ENCODE data around the gene LYPD3. TPM values are rescaled to one million over a fixed set of nuclear protein-coding genes. Genes with fewer than 3 reads are reported as not detected.

Gene LYPD3
- total and polyA plus RNA-seq, 4 donors = 0.20 to 2.1 (median 1.2) TPM

- WGBS (ENCODE audit: insufficient coverage) = 3% methylated on average over 63 of the region's 64 CpGs
- peak; percentile 66 to 97 (median 83) for DNase-seq (ENCODE audit: low read depth in 4 of 6, low spot score in 6 of 6)
- peak overlapping the region; percentile 76 for H3K4me3 ChIP-seq (ENCODE audit: low read depth, low read length)
- H3K9me3 ChIP-seq (ENCODE audit: control insufficient read depth, insufficient read depth, low read length) = no peaks in the 10 kb centered on the region
- H3K4me1 ChIP-seq (ENCODE audit: control insufficient read depth, insufficient read depth, low read length) = peaks cover 37% of the 10 kb centered on the region
- H3K27ac ChIP-seq (ENCODE audit: low read depth, low read length) = peak overlapping the region; percentile 82
- peaks cover 19% of the 10 kb centered on the region for H3K36me3 ChIP-seq (ENCODE audit: control insufficient read depth, insufficient read depth, low read length)
- peaks cover 6% of the 10 kb centered on the region for H3K27me3 ChIP-seq (ENCODE audit: control insufficient read depth, insufficient read depth, low read length)
Measured at GRCh38 chr19:43503501-43504425, 38.4 kb upstream of the LYPD3 start.

- peaks cover 39% of the 10 kb centered on the region for H3K4me1 ChIP-seq (ENCODE audit: control insufficient read depth, insufficient read depth, low read length)
- no peak overlapping the region for H3K27ac ChIP-seq (ENCODE audit: low read depth, low read length)
Measured at GRCh38 chr19:43502419-43502976, 37.1 kb upstream of the LYPD3 start.

GRCh38 chr19:43501661-43502418 lies 36.4 kb upstream of the LYPD3 start:
- Histone ChIP-seq H3K27ac (ENCODE audit: low read depth, low read length) (no peak overlapping the region), H3K4me3 (ENCODE audit: low read depth, low read length) (peak overlapping the region; percentile 18), H3K4me1 (ENCODE audit: control insufficient read depth, insufficient read depth, low read length) (peaks cover 39% of the 10 kb centered on the region), H3K27me3 (ENCODE audit: control insufficient read depth, insufficient read depth, low read length) (peaks cover 6% of the 10 kb centered on the region), H3K9me3 (ENCODE audit: control insufficient read depth, insufficient read depth, low read length) (no peaks in the 10 kb centered on the region), H3K36me3 (ENCODE audit: control insufficient read depth, insufficient read depth, low read length) (peaks cover 19% of the 10 kb centered on the region)
- WGBS (ENCODE audit: insufficient coverage) = 29% methylated on average over 25 of the region's 43 CpGs
- DNase-seq (ENCODE audit: low read depth in 4 of 6, low spot score in 6 of 6) = peak in 2 of 6 donors; percentile 41 to 46

More at GRCh38 chr19:43502419-43502976, 37.1 kb upstream of the LYPD3 start:
- Histone ChIP-seq H3K9me3 (ENCODE audit: control insufficient read depth, insufficient read depth, low read length) (no peaks in the 10 kb centered on the region), H3K4me3 (ENCODE audit: low read depth, low read length) (no peak overlapping the region), H3K36me3 (ENCODE audit: control insufficient read depth, insufficient read depth, low read length) (peaks cover 17% of the 10 kb centered on the region), H3K27me3 (ENCODE audit: control insufficient read depth, insufficient read depth, low read length) (peaks cover 6% of the 10 kb centered on the region)
- 62% methylated on average over 15 of the region's 23 CpGs for WGBS (ENCODE audit: insufficient coverage)
- DNase-seq (ENCODE audit: low read depth in 4 of 6, low spot score in 6 of 6) = no peak

- DNase-seq (ENCODE audit: low read depth in 4 of 6, low spot score in 6 of 6) = no peak
- Histone ChIP-seq H3K4me3 (ENCODE audit: low read depth, low read length) (no peak overlapping the region), H3K4me1 (ENCODE audit: control insufficient read depth, insufficient read depth, low read length) (peaks cover 28% of the 10 kb centered on the region), H3K27me3 (ENCODE audit: control insufficient read depth, insufficient read depth, low read length) (peaks cover 6% of the 10 kb centered on the region), H3K36me3 (ENCODE audit: control insufficient read depth, insufficient read depth, low read length) (peaks cover 30% of the 10 kb centered on the region), H3K9me3 (ENCODE audit: control insufficient read depth, insufficient read depth, low read length) (no peaks in the 10 kb centered on the region), H3K27ac (ENCODE audit: low read depth, low read length) (no peak overlapping the region)
- 91% methylated on average over 3 of the region's 3 CpGs for WGBS (ENCODE audit: insufficient coverage)
Measured at GRCh38 chr19:43499042-43499441, 33.6 kb upstream of the LYPD3 start.

GRCh38 chr19:43498233-43498842 lies 32.9 kb upstream of the LYPD3 start:
- WGBS (ENCODE audit: insufficient coverage) = 63% methylated on average over 4 of the region's 5 CpGs
- Histone ChIP-seq H3K4me1 (ENCODE audit: control insufficient read depth, insufficient read depth, low read length) (peaks cover 22% of the 10 kb centered on the region), H3K27me3 (ENCODE audit: control insufficient read depth, insufficient read depth, low read length) (peaks cover 4% of the 10 kb centered on the region), H3K9me3 (ENCODE audit: control insufficient read depth, insufficient read depth, low read length) (no peaks in the 10 kb centered on the region), H3K36me3 (ENCODE audit: control insufficient read depth, insufficient read depth, low read length) (peaks cover 30% of the 10 kb centered on the region), H3K4me3 (ENCODE audit: low read depth, low read length) (no peak overlapping the region), H3K27ac (ENCODE audit: low read depth, low read length) (no peak overlapping the region)
- DNase-seq (ENCODE audit: low read depth in 4 of 6, low spot score in 6 of 6) = peak in 1 of 6 donors; percentile 35

- H3K4me3 ChIP-seq (ENCODE audit: low read depth, low read length) = no peak overlapping the region
- WGBS (ENCODE audit: insufficient coverage) = 97% methylated on average over 7 of the region's 7 CpGs
- H3K27ac ChIP-seq (ENCODE audit: low read depth, low read length) = no peak overlapping the region
Measured at GRCh38 chr19:43496960-43497359, 31.6 kb upstream of the LYPD3 start.

GRCh38 chr19:43495082-43495481 lies 29.7 kb upstream of the LYPD3 start:
- no peak for DNase-seq (ENCODE audit: low read depth in 4 of 6, low spot score in 6 of 6)
- WGBS (ENCODE audit: insufficient coverage) = 75% methylated on average over 7 of the region's 8 CpGs

More at GRCh38 chr19:43496960-43497359, 31.6 kb upstream of the LYPD3 start:
- no peaks in the 10 kb centered on the region for H3K27me3 ChIP-seq (ENCODE audit: control insufficient read depth, insufficient read depth, low read length)
- H3K36me3 ChIP-seq (ENCODE audit: control insufficient read depth, insufficient read depth, low read length) = peaks cover 28% of the 10 kb centered on the region
- peaks cover 12% of the 10 kb centered on the region for H3K4me1 ChIP-seq (ENCODE audit: control insufficient read depth, insufficient read depth, low read length)
- DNase-seq (ENCODE audit: low read depth in 4 of 6, low spot score in 6 of 6) = no peak
- H3K9me3 ChIP-seq (ENCODE audit: control insufficient read depth, insufficient read depth, low read length) = no peaks in the 10 kb centered on the region

GRCh38 chr19:43490759-43491158 lies 25.4 kb upstream of the LYPD3 start:
- Histone ChIP-seq H3K4me1 (ENCODE audit: control insufficient read depth, insufficient read depth, low read length) (no peaks in the 10 kb centered on the region), H3K27me3 (ENCODE audit: control insufficient read depth, insufficient read depth, low read length) (no peaks in the 10 kb centered on the region), H3K9me3 (ENCODE audit: control insufficient read depth, insufficient read depth, low read length) (no peaks in the 10 kb centered on the region), H3K27ac (ENCODE audit: low read depth, low read length) (no peak overlapping the region), H3K36me3 (ENCODE audit: control insufficient read depth, insufficient read depth, low read length) (peaks cover 23% of the 10 kb centered on the region), H3K4me3 (ENCODE audit: low read depth, low read length) (no peak overlapping the region)
- no peak for DNase-seq (ENCODE audit: low read depth in 4 of 6, low spot score in 6 of 6)
- WGBS (ENCODE audit: insufficient coverage) = 90% methylated on average over 2 of the region's 5 CpGs

More at GRCh38 chr19:43495082-43495481, 29.7 kb upstream of the LYPD3 start:
- Histone ChIP-seq H3K36me3 (ENCODE audit: control insufficient read depth, insufficient read depth, low read length) (peaks cover 23% of the 10 kb centered on the region), H3K4me3 (ENCODE audit: low read depth, low read length) (no peak overlapping the region), H3K27me3 (ENCODE audit: control insufficient read depth, insufficient read depth, low read length) (no peaks in the 10 kb centered on the region), H3K27ac (ENCODE audit: low read depth, low read length) (no peak overlapping the region), H3K4me1 (ENCODE audit: control insufficient read depth, insufficient read depth, low read length) (peaks cover 7% of the 10 kb centered on the region), H3K9me3 (ENCODE audit: control insufficient read depth, insufficient read depth, low read length) (no peaks in the 10 kb centered on the region)

- Histone ChIP-seq H3K9me3 (ENCODE audit: control insufficient read depth, insufficient read depth, low read length) (no peaks in the 10 kb centered on the region), H3K4me3 (ENCODE audit: low read depth, low read length) (no peak overlapping the region), H3K36me3 (ENCODE audit: control insufficient read depth, insufficient read depth, low read length) (peaks cover 17% of the 10 kb centered on the region), H3K4me1 (ENCODE audit: control insufficient read depth, insufficient read depth, low read length) (no peaks in the 10 kb centered on the region), H3K27me3 (ENCODE audit: control insufficient read depth, insufficient read depth, low read length) (no peaks in the 10 kb centered on the region), H3K27ac (ENCODE audit: low read depth, low read length) (no peak overlapping the region)
- no peak for DNase-seq (ENCODE audit: low read depth in 4 of 6, low spot score in 6 of 6)
- 100% methylated on average over 3 of the region's 7 CpGs for WGBS (ENCODE audit: insufficient coverage)
Measured at GRCh38 chr19:43489979-43490599, 24.7 kb upstream of the LYPD3 start.
